Stimulated activated CD8-positive, alpha-beta memory T cell treated with anti-CD3 and anti-CD28 coated beads, Interleukin-15, amount 100 ng/mL, for 48 hours (primary cell): ENCODE data around the gene TAS2R41.
"Not testable (repeated sequence)": the region's sequence is repeated elsewhere in the genome, so short reads cannot be mapped to it uniquely, and the experiment has no call there.

Source experiments
- DNase-seq, 2 donors: peaks; one replicate each; pipeline ENCODE4 v3.0.0-alpha.2; 2020; ENCODE audit warnings: low read depth in 2 of 2

Gene TAS2R41

DNA sequence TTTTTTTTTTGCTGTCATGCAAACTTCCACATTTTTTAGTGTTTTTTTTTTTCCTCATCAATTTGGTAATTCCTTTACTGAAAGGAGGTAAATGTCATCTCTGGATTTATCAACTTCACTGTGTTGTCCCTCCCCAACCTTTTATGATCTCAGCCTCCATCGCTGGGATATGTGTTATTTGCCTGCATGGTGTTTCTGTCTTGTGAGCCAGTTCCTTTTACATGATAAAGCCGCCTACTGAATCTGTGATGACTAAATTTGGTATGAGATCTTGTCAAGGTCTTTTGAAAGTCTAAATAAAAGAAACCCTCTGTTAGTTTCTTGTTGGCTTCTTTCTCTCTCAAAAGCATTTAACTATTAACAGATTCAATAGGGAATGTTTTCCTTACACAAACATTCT lies 39.3 kb downstream of the TAS2R41 start:
- no peak for DNase-seq

DNA sequence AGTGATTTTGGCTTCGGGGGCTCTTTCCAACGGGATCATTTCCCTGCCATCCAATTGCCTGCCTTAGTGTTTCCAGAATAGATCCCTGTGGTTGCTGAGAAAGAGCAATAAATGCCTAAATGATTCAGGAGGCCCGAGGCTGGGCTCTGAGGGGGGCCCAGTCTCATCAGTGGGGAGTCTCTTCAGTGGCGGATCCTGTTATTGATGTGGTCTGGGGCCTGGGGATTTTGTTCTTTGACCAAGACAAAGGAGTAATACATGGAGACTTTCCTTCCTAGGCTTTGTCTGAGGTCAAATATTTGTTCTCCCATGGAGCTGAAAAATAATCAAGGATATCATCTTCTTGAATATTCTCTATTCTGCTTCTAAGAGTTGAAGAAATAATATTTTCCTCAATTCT lies 40.8 kb downstream of the TAS2R41 start:
- DNase-seq: no peak

- no peak for DNase-seq
Observed at GRCh38 chr7:143518941-143519340, 41.3 kb downstream of the TAS2R41 start.

DNA sequence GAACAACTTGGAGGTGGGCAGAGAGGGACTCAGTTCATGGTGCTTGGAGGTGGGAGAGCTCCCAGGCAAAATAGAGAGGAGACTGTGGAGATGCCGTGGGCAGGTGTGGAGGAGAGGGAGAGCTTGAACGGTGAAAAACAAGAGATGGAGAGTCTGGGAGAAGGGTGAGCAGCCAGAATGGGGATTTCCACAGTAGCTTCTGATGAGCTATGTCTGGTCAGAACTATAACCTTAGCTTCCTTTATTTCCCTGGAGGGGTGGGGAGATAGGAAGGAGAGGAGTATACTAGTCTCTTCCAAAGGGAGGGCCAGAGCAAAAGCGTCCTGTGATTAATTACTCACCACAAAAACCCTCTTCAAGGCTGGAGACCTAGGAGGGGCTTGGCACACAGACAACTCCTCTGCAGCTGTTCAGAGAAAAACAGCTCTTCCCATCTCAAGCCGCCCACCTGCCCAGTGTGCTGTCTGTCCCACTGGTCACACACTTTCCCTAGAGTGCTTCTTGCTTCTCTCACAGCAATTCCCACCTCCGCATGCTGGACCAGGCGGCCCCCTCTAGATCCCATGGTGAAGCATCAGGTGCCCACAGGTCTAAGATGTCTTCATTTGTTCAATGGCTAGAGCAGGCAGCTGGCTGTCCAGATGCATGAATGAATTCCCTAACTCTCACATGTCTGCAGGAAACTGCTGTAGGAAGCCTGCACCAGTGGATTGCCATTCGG lies 41.9 kb downstream of the TAS2R41 start:
- DNase-seq: no peak

DNA sequence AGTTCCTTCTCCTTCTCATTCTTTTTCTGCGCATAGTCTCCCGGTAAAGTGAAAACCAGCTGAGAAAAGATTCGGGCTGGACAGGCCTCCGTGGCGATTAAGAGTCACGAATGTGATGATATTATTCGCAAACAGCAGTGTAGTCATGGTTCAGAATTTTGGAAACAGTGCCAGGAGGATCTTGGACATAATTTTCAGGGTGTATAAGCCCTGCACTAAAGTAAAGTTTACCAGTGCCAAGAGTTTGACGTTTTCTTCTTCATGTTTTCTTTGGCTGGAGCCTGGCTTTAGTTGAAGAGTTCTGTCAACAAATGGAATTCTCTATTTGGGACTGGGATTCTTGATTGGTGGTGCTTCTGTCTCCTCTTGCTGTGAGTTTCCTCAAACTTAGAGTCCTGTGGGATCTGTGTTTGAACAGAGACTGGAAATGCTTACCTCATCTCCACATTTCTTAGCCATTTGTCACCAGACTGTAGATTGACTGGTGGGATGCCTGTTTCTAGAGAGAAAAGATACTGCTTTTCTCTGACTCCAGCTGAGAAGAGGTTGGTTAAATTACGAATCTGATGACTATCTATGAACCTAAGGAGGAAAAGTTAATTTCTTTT lies 44.7 kb downstream of the TAS2R41 start:
- not testable (repeated sequence) for DNase-seq
